T-helper 1 cell treated with Interleukin-12 subunit alpha and Interleukin-12 subunit beta and Interleukin-4 antibody, amounts not matched to agents 30 ng/mL and 1 ng/mL, for 36 hours (primary cell): Measurements from ENCODE around the gene CAPN15. TPM values are rescaled to one million over a fixed set of nuclear protein-coding genes. Genes with fewer than 3 reads are reported as not detected.

Experiments
- intact Hi-C: fragments of 100-400 bp; cut with micrococcal nuclease; formaldehyde crosslinking; loops from one replicate; pipeline ENCODE4 v1.15.1; 2024
- total RNA-seq: library from RNA; stranded (reverse); gene quantifications from 2 replicates; pipeline ENCODE4 v1.2.3, GENCODE V29; 2022

Gene CAPN15
- total RNA-seq, 1 donor from 2014 or later, result 86.5 TPM

- intact Hi-C loops, result no loop called here
These were observed 13.3 kb downstream of the CAPN15 start for GRCh38 chr16:540645-541340.

- intact Hi-C loops, result no loop called here
These were observed 16.0 kb downstream of the CAPN15 start for GRCh38 chr16:543301-544164.

- intact Hi-C loops, result no loop called here
These were observed 17.0 kb downstream of the CAPN15 start for GRCh38 chr16:544517-544916.

- intact Hi-C loops, result no loop called here
These were observed 19.6 kb downstream of the CAPN15 start for GRCh38 chr16:546909-547770.

- intact Hi-C loops, result no loop called here
These were observed 21.1 kb downstream of the CAPN15 start for GRCh38 chr16:548586-548985.

GRCh38 chr16:549544-550263 lies 22.2 kb downstream of the CAPN15 start:
- intact Hi-C loops, result no loop called here

GRCh38 chr16:551210-551609 lies 23.7 kb downstream of the CAPN15 start:
- intact Hi-C loops, result no loop called here

- intact Hi-C loops, result no loop called here
These were observed 24.7 kb downstream of the CAPN15 start for GRCh38 chr16:552171-552570.

- intact Hi-C loops, result no loop called here
These were observed 26.2 kb downstream of the CAPN15 start for GRCh38 chr16:553601-554296.

- intact Hi-C loops, result no loop called here
These were observed 26.7 kb downstream of the CAPN15 start for GRCh38 chr16:554297-554621.

- intact Hi-C loops, result no loop called here
These were observed 27.3 kb downstream of the CAPN15 start for GRCh38 chr16:554640-555365.

GRCh38 chr16:555528-556473 lies 28.3 kb downstream of the CAPN15 start:
- intact Hi-C loops, result no loop called here

- intact Hi-C loops, result no loop called here
These were observed 29.1 kb downstream of the CAPN15 start for GRCh38 chr16:556474-557173.

GRCh38 chr16:557463-558297 lies 30.2 kb downstream of the CAPN15 start:
- intact Hi-C loops, result no loop called here

GRCh38 chr16:558298-559020 lies 30.9 kb downstream of the CAPN15 start:
- intact Hi-C loops, result no loop called here

- intact Hi-C loops, result no loop called here
These were observed 31.5 kb downstream of the CAPN15 start for GRCh38 chr16:559021-559380.
